Measurements from ENCODE around the gene TAF7.
A peak's percentile ranks its signal among the peaks of the same experiment; 100 is the strongest.
"Not testable (repeated sequence)": the region's sequence is repeated elsewhere in the genome, so short reads cannot be mapped to it uniquely, and the experiment has no call there.

The TAF7 gene

GRCh38 chr5:141338538-141339306 lies 18.1 kb upstream of the TAF7 start, which contains the start of gene PCDHGA2:
PCDHGA2 (plus strand) TSS chr5:141338760.
- DNase-seq = no peak

- not testable (repeated sequence) for DNase-seq
Measured at GRCh38 chr5:141332571-141332970, 12.0 kb upstream of the TAF7 start.

DNA sequence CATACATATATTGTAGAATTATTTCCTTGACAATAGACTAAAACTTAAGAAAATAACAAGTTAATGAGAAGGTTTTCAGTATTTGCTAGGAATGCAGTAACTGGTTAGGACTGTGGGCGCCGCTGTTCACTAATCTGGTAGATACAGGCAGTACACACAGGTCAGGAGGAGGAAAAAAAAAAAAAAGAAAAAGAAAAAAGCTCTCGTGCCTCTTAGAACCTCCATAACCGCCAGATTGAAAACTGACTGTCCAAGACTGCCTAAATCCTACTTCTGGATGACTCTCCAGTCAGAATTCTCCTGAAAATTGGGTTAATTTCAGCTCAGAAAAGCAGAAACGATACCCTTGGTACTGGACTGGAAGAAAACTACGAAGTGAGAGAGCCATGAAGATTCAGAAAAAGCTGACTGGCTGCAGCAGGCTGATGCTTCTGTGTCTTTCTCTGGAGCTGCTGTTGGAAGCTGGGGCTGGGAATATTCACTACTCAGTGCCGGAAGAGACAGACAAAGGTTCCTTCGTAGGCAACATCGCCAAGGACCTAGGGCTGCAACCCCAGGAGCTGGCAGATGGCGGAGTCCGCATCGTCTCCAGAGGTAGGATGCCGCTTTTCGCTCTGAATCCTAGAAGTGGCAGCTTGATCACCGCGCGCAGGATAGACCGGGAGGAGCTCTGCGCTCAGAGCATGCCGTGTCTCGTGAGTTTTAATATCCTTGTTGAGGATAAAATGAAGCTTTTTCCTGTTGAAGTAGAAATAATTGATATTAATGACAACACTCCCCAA lies 9.9 kb upstream of the TAF7 start, which contains the start of gene PCDHGA1:
Gene PCDHGA1 (plus strand): TSS at position 216 of the 782 bp plus-strand sequence.
- peak in 1 of 3 donors; percentile 16 for DNase-seq

DNA sequence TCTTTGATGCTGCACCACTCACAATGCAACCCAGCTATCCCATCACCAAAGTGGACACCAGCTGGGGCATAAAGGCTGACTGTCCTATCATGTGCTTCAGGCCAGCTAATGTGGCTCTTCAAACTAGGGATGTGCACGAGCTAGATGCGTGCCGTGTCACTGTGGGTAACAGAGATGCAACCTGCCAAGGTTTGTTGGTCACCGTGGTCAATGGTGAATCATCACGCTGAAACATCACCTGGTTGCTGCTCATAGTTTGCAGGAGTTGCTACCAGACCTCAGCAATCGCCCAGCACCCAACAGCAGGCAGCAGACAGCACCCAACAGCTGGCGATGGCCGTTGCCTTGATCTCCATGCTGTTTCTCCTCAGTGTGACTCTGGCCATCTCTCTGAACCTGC lies 7.6 kb upstream of the TAF7 start:
- DNase-seq = no peak

DNA sequence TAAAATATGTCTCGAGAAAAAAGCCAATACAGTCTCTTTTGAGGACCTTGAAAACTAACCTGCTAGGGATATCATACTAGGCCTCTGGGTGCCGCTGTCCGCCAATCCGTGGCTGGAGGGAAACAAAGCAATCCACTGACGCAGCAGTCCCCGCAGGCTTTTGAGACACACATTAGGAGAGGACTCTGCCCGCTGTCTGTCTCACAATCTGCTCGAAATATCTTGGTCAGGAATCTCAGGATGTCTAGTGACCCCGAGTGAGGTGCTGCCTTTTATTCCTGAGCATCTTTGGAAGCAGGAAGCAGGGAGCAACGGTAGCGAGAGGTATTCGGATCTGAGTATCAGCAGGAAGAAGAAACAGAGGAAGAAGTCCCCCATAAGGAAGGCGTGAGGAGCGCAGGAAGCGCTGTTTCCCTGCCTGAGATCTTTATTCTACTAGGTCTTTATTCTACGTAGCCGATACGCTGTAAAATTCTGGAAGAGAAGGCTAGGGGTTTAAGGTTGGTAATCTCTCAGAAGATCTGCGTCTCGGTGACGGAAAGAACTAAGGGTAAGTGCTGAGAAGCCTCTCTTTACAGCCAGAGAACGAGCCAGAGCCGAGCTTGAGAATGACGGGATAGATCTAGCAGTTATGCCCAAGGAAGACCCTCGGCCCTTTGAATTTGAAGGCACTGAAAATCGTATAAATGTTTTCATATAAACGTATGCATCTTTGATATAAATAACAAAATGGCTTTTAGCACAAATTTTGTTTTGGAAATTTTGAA lies 5.7 kb upstream of the TAF7 start:
- DNase-seq = peak; percentile 39 to 53 (median 51)

GRCh38 chr5:141322261-141322660 lies 1.7 kb upstream of the TAF7 start:
- DNase-seq = no peak

DNA sequence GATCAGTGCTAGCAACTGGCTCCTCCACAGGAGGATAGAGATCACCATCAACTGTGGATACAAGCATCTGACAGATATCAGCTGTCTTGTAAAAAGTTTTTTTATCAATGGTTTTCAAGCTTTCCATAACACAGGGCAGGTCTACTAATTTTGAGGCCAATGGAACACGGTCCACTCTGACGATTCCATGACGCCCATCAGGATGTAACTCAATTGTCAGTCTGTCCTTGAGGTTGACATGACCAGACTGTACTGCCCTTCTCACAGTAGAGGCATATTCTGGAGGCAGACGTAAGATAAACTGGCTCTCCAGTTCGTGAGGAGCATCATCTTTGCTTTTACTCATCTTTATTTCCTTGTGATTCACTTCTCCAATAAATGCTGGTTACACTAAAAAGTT lies 885 bp downstream of the TAF7 start:
- no peak for DNase-seq

DNA sequence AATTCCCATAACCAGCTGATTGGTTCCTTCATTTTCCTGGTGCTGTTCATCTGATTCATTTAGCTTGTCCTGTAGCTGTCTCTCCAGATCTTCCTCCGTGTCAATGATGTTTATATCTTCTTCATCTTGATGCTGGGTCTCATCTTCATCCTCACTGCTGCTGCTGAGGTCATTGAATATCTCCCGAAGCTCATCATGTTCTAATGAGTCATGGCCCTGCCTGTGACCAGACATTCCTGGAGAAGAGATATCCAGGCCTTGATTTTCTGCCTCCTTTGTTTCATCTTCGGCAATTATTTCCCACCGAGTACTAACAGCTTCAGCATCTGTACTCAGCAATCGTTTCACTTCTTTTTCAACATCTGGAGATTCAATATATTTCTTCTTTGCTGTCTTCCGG lies 1.4 kb downstream of the TAF7 start:
- no peak for DNase-seq

GRCh38 chr5:141316963-141317362 lies 3.6 kb downstream of the TAF7 start:
- DNase-seq = not testable (repeated sequence)

DNA sequence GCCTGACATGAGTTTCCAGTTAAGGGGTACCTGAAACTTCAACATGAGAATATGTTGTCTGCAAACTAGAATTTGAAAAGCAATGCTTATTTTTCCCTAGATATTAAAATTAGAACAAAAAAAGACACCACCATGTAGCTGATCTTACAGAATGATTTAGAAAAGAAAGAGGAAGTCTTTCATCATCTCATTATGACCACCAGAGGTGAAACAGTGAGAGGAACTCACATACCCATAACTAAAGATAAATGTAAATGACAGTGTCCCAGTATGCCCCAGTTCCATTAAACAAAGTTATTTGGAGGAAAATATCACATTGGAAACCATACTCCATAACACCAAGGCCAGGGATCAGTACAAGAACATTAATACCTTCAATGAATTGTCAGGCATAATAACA lies 6.9 kb downstream of the TAF7 start:
- no peak for DNase-seq

GRCh38 chr5:141306630-141307029 lies 14.0 kb downstream of the TAF7 start:
- no peak for DNase-seq

DNA sequence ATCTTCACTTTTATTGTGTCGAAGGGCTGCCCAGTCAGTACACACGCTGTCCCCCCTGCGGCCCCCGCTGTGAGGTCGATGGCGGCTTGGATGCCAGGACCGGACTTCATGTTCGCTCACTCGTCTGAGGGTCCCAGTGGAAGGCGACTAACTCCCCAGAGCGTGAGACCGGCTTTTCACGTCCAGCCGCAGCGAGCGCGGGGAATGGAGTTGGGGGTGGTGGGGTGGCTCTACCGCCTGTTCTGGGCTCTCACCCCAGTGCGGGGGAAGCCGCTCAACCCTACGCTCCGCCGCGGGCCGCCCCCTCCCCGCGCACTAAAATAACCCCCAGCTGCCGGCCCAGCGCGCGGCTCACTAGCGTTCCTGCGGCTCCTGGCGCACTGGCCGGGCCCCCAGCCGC lies 16.8 kb downstream of the TAF7 start, which contains the start of gene SLC25A2:
Gene SLC25A2 (minus strand): TSS at position 294 of the 400 bp plus-strand sequence. CDS start 184 bp downstream, at position 110.
- no peak for DNase-seq

DNA sequence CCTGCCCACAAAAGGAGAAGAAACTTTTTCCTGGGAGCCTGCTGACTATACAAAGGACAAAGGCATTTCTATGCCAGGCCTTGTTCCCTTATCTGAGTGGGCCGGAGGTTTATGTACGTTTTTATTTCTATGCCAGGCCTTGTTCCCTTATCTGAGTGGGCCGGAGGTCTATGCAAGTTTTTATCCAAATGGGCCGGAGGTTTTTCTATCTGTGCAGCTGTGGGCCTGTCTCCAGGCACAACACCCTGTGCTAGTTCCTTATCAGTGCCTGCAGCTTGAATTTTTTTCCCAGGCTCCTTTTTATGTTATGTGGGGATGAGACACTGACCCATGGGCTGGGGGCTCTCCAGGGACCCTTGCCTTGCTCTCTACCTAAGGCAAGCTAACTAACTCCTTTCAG lies 22.2 kb downstream of the TAF7 start:
- DNase-seq = no peak

DNA sequence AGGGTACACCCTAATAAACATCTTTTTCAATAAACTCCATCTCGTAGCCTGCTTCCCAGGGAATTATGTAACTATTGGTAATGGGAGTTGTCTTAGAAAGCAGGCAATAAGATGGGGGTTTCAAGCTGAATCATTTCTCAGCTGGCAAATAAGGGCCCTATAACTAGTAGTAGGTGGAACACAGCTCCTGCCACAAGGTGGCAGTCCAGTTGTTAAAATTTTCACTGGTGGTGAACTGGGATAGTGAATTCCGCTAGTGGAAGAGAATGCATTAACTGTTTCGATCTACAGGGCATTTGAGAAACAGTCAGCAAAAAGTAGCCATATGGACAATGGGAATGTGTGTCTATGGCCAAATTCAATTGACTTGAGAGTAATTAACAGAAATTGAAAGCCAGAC lies 47.7 kb downstream of the TAF7 start:
- no peak for DNase-seq

- DNase-seq = no peak
Measured at GRCh38 chr5:141269195-141269594, 51.4 kb downstream of the TAF7 start.
